ENCODE measurements around the gene STAP2.

- TF ChIP-seq EZH2 (IDR thresholded peaks at IDR 0.05) (no peak), CTCF (IDR thresholded peaks at IDR 0.05) (no peak), EZH2phosphoT487 (IDR thresholded peaks at IDR 0.05) (no peak)
These were observed 18.6 kb upstream of the STAP2 start for GRCh38 chr19:4357095-4357797.

Data from neural progenitor cell (in vitro differentiated cells).